SU-DHL-6 (cell line): ENCODE data around the gene STIM2.

Source experiments
- H2AFZ ChIP-seq: fragments of 200-600 bp; sonication (generic); 2 replicates; pipeline ENCODE4 v1.6.1; 2014; ENCODE audit warnings: low read depth, mild to moderate bottlenecking, moderate library complexity, mixed read lengths, antibody characterized with exemption, low read length; ENCODE audit not compliant: severe bottlenecking
- H3F3A ChIP-seq: fragments of 200-600 bp; shearing (Covaris generic); 2 replicates; pipeline ENCODE4 v1.6.0; 2016; ENCODE audit warnings: antibody characterized with exemption, mild to moderate bottlenecking; ENCODE audit not compliant: insufficient read depth
- H3K27ac ChIP-seq: fragments of 200-600 bp; sonication (generic); 2 replicates; pipeline ENCODE4 v1.5.1; 2016; ENCODE audit warnings: low read depth, mild to moderate bottlenecking, low read length, moderate library complexity, mixed read lengths
- H3K27me3 ChIP-seq: fragments of 200-600 bp; sonication (generic), shearing (Covaris generic); 2 replicates; pipeline ENCODE4 v1.6.0; 2014; ENCODE audit warnings: mild to moderate bottlenecking, low read length
- H3K36me3 ChIP-seq: fragments of 200-600 bp; sonication (generic); 2 replicates; pipeline ENCODE4 v1.6.1; 2014; ENCODE audit warnings: mild to moderate bottlenecking, low read length, mixed read lengths
- H3K4me2 ChIP-seq: fragments of 300-600, 200-600 bp; shearing (Covaris generic), sonication (generic); 2 replicates; pipeline ENCODE4 v1.6.0; 2014; ENCODE audit warnings: low read length, low read depth, mild to moderate bottlenecking; ENCODE audit not compliant: poor library complexity, severe bottlenecking
- H3K4me3 ChIP-seq: fragments of 200-600 bp; sonication (generic); 2 replicates; pipeline ENCODE4 v1.5.1; 2014; ENCODE audit warnings: antibody characterized with exemption, low read length, mild to moderate bottlenecking, mixed read lengths; ENCODE audit not compliant: insufficient read depth, poor library complexity, severe bottlenecking
- H3K79me2 ChIP-seq: fragments of 200-600 bp; sonication (generic); 2 replicates; pipeline ENCODE4 v1.6.1; 2014; ENCODE audit warnings: mild to moderate bottlenecking, low read length, moderate library complexity; ENCODE audit not compliant: insufficient read depth
- H3K9ac ChIP-seq: fragments of 200-600 bp; sonication (generic); 2 replicates; pipeline ENCODE4 v1.7.0; 2014; ENCODE audit warnings: mild to moderate bottlenecking, low read length
- H3K9me2 ChIP-seq: fragments of 200-600 bp; sonication (generic); replicated peaks from 2 replicates; pipeline ENCODE4 v1.6.1; 2014; ENCODE audit warnings: low read length; ENCODE audit not compliant: insufficient read depth
- H3K9me3 ChIP-seq: fragments of 200-600 bp; sonication (generic); 2 replicates; pipeline ENCODE4 v1.6.1; 2014; ENCODE audit warnings: low read length, mixed read lengths; ENCODE audit not compliant: insufficient read depth
- H4K20me1 ChIP-seq: fragments of 200-600 bp; sonication (generic); 2 replicates; pipeline ENCODE4 v1.6.1; 2014; ENCODE audit warnings: low read depth, mild to moderate bottlenecking, antibody characterized with exemption, low read length, moderate library complexity, mixed read lengths
- CTCF ChIP-seq: fragments of 200-600 bp; sonication (generic); IDR thresholded peaks from one replicate; pipeline ENCODE4 v1.5.1; 2017; ENCODE audit warnings: antibody characterized with exemption, mild to moderate bottlenecking, low read length, moderate library complexity; ENCODE audit not compliant: insufficient read depth, poor library complexity, severe bottlenecking
- EZH2phosphoT487 ChIP-seq: fragments of 200-600 bp; sonication (generic), shearing (Covaris generic); conservative IDR thresholded peaks from 2 replicates; pipeline ENCODE4 v1.6.1; 2018; ENCODE audit warnings: mild to moderate bottlenecking, antibody characterized with exemption, low read length, moderate library complexity, mixed read lengths

STIM2 gene

GRCh38 chr4:26874110-26874509 is 13.5 kb downstream of the STIM2 start:
- H3K36me3 ChIP-seq, result peaks cover 43% of the 10 kb centered on the region

GRCh38 chr4:26877406-26877805 is 16.8 kb downstream of the STIM2 start:
- H3K27me3 ChIP-seq, result no peaks in the 10 kb centered on the region
- H3K79me2 ChIP-seq, result peaks cover 99% of the 10 kb centered on the region
- no peak overlapping the region for H2AFZ ChIP-seq
- no peaks in the 10 kb centered on the region for H3K9me2 ChIP-seq
- 0 out of 2 replicates have a peak overlapping the region, but pooled peaks have one; percentile 13 for H3K27ac ChIP-seq
- H3F3A ChIP-seq, result peaks cover 40% of the 10 kb centered on the region
- H3K36me3 ChIP-seq, result peaks cover 50% of the 10 kb centered on the region
- H3K4me3 ChIP-seq, result no peak overlapping the region
- TF ChIP-seq CTCF (no peak), EZH2phosphoT487 (no peak)
- H3K9me3 ChIP-seq, result no peaks in the 10 kb centered on the region
- no peak overlapping the region for H3K9ac ChIP-seq
- no peak overlapping the region for H3K4me2 ChIP-seq
- H4K20me1 ChIP-seq, result peaks cover 18% of the 10 kb centered on the region

More at GRCh38 chr4:26874110-26874509, 13.5 kb downstream of the STIM2 start:
- peaks cover 26% of the 10 kb centered on the region for H3F3A ChIP-seq
- TF ChIP-seq EZH2phosphoT487, result no peak
- TF ChIP-seq CTCF, result no peak
- no peaks in the 10 kb centered on the region for H3K9me3 ChIP-seq
- no peak overlapping the region for H3K27ac ChIP-seq
- H3K79me2 ChIP-seq, result peaks cover 100% of the 10 kb centered on the region
- no peak overlapping the region for H3K4me3 ChIP-seq
- peaks cover 44% of the 10 kb centered on the region for H4K20me1 ChIP-seq
- H3K4me2 ChIP-seq, result no peak overlapping the region
- no peaks in the 10 kb centered on the region for H3K9me2 ChIP-seq
- no peak overlapping the region for H2AFZ ChIP-seq
- H3K9ac ChIP-seq, result no peak overlapping the region
- no peaks in the 10 kb centered on the region for H3K27me3 ChIP-seq

GRCh38 chr4:26877961-26878360 is 17.3 kb downstream of the STIM2 start:
- no peak overlapping the region for H3K4me2 ChIP-seq
- H3K9me2 ChIP-seq, result no peaks in the 10 kb centered on the region
- no peak overlapping the region for H2AFZ ChIP-seq
- peaks cover 38% of the 10 kb centered on the region for H3F3A ChIP-seq
- H4K20me1 ChIP-seq, result peaks cover 13% of the 10 kb centered on the region
- H3K4me3 ChIP-seq, result no peak overlapping the region
- peaks cover 99% of the 10 kb centered on the region for H3K79me2 ChIP-seq
- H3K9me3 ChIP-seq, result no peaks in the 10 kb centered on the region
- H3K27me3 ChIP-seq, result no peaks in the 10 kb centered on the region
- H3K36me3 ChIP-seq, result peaks cover 46% of the 10 kb centered on the region
- H3K9ac ChIP-seq, result no peak overlapping the region
- TF ChIP-seq CTCF (no peak), EZH2phosphoT487 (no peak)
- no peak overlapping the region for H3K27ac ChIP-seq
